Body of pancreas (tissue), 4 donors: ENCODE measurements around the gene GDF2. TPM values are rescaled to one million over a fixed set of nuclear protein-coding genes. Genes with fewer than 3 reads are reported as not detected.

Experiments used
- ATAC-seq: fragments of 150-250 bp; one replicate; pipeline ENCODE4 v1.9.1; 2016
- DNase-seq, 4 donors: peaks; one replicate each; pipeline ENCODE4 v3.0.0-alpha.2; 2019
- H3K27ac ChIP-seq, 4 donors: fragments of 200-600 bp; sonication (generic); 1 replicate in 3 of 4; 2 replicates in 1 of 4; pipeline versions ENCODE4 v1.5.1 to v1.6.1; 2016 to 2019; ENCODE audit warnings: mild to moderate bottlenecking in 1 of 4, mixed read lengths in 1 of 4, moderate library complexity in 1 of 4
- H3K27me3 ChIP-seq, 2 donors: fragments of 200-600 bp; sonication (generic); one replicate each; pipeline ENCODE4 v1.6.0; 2016; ENCODE audit warnings: mild to moderate bottlenecking in 1 of 2
- H3K36me3 ChIP-seq, 2 donors: fragments of 200-600 bp; sonication (generic); replicated peaks in 1 of 2; 2 replicates each; pipeline ENCODE4 v1.5.1; 2016; ENCODE audit warnings: low read depth in 2 of 2; ENCODE audit not compliant: insufficient read depth in 1 of 2
- H3K4me1 ChIP-seq: fragments of 200-600 bp; sonication (generic); one replicate; pipeline ENCODE4 v1.6.0; 2016
- H3K4me3 ChIP-seq, 2 donors: fragments of 200-600 bp; sonication (generic); 1 replicate in 1 of 2; 2 replicates in 1 of 2; pipeline ENCODE4 v1.5.1; 2016 to 2019
- H3K9me3 ChIP-seq, 3 donors: fragments of 200-600 bp; sonication (generic); 1 replicate in 2 of 3; 2 replicates in 1 of 3; pipeline ENCODE4 v1.5.1; 2016
- POLR2A ChIP-seq, 3 donors: fragments of 450-650 bp; IDR thresholded peaks; one replicate each; pipeline ENCODE4 v1.6.1; 2016; ENCODE audit warnings: antibody characterized with exemption in 3 of 3, mild to moderate bottlenecking in 2 of 3
- WGBS, 2 donors: methylation state at CpG; one replicate each; pipeline ENCODE4 v1.1.5; 2017; 5-methylcytosine and 5-hydroxymethylcytosine counted together
- intact Hi-C: fragments of 100-400 bp; cut with DNase I; formaldehyde crosslinking; loops from one replicate; pipeline ENCODE4 v1.15.1; 2023
- total RNA-seq, 2 donors: library from RNA; depleted of rRNA; stranded (reverse); fragments of >200 nt; gene quantifications; one replicate each; pipeline ENCODE4 v1.1.0, GENCODE V29; 2016
- TF ChIP-seq, protein P1 (sequence below), 7 experiments: fragments of 450-650 bp in 4 of 7; fragments of 200-600 bp in 3 of 7; sonication (generic) in 3 of 7; IDR thresholded peaks; one replicate each; pipeline ENCODE4 v1.5.1; 2016 to 2019; ENCODE audit warnings: antibody characterized with exemption in 7 of 7

Gene GDF2
- total RNA-seq, 2 donors from 2014 or later: not detected

DNA sequence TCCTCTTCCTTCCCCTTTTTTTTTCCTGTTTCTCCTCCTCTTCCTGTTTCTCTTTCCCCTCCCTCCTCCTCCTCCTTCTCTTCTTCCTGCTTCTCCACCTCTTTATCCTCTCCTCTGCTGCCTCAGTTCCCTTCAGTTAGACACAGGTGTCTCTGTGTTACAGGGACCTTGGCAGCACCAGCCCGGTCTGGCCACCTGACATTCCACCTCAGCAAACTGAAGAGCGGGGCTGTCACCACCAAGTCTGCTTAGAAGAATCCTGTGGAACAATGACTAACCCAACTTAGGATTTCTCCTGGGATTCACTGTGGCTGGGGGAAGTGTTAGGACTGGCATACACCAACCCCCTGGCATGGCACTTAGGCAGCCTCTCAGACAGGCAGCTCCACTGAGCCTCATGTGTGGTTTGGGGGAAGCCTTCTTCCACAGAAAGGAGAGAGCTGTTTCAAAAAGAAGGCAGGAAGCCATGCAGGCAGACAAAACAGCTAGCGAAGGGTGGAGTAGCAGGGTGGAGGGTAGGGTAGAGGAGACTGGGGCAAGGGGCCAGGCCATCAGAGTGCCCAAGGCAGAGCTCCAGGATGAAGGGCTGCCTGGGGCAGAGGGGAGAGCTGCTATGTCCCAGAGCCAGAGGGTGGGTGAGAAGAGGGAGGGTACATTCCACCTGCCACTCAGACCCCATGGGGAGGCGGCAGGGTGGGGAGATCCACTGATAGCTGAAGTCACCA is 35.5 kb upstream of the GDF2 start:
- Histone ChIP-seq H3K4me1 (peaks cover 13% of the 10 kb centered on the region), H3K27ac (peak overlapping the region in 1 of 4 donors; percentile 38), H3K27me3 (no peaks in the 10 kb centered on the region), H3K4me3 (no peak overlapping the region), H3K9me3 (no peaks in the 10 kb centered on the region), H3K36me3 (no peaks in the 10 kb centered on the region)
- intact Hi-C loops: no loop called here
- 68 to 70% methylated on average over 4 of the region's 4 CpGs for WGBS, 2 donors
- no peak for TF ChIP-seq POLR2A (IDR thresholded peaks at IDR 0.05)
- TF ChIP-seq, protein P1, sequence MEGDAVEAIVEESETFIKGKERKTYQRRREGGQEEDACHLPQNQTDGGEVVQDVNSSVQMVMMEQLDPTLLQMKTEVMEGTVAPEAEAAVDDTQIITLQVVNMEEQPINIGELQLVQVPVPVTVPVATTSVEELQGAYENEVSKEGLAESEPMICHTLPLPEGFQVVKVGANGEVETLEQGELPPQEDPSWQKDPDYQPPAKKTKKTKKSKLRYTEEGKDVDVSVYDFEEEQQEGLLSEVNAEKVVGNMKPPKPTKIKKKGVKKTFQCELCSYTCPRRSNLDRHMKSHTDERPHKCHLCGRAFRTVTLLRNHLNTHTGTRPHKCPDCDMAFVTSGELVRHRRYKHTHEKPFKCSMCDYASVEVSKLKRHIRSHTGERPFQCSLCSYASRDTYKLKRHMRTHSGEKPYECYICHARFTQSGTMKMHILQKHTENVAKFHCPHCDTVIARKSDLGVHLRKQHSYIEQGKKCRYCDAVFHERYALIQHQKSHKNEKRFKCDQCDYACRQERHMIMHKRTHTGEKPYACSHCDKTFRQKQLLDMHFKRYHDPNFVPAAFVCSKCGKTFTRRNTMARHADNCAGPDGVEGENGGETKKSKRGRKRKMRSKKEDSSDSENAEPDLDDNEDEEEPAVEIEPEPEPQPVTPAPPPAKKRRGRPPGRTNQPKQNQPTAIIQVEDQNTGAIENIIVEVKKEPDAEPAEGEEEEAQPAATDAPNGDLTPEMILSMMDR (IDR thresholded peaks at IDR 0.05): no peak
- DNase-seq (no peak), ATAC-seq (no peak)

DNA sequence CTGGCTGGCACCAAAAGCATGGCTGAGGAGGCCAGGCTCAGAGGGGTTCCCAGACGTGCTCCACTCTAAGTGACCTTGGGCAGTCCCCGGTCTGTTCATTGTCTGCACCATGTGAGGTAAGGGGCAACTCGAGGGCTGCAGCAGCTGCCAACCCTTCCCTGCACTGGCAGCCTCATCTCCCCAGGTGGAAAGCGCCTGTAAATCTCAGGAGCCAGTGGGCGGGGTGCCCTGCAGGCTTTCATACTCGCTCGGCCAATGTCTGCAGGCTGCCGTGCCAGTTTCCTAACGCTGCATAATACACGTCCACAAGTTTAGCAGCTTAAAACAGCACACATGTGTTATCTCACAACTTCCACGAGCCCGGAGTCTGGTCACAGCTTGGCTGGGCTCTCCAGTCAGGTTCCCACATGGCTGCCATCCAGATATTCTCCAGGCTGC is 34.9 kb upstream of the GDF2 start:
- peak; percentile 79 for ATAC-seq
- TF ChIP-seq, protein P1 (IDR thresholded peaks at IDR 0.05): no peak
- TF ChIP-seq POLR2A (IDR thresholded peaks at IDR 0.05): no peak
- 7 to 17% methylated on average over 1 to 12 of the region's 12 CpGs for WGBS, 2 donors
- intact Hi-C loops: no loop called here
- peak overlapping the region in 2 of 4 donors; percentile 4 to 38 for H3K27ac ChIP-seq
- H3K27me3 ChIP-seq: no peaks in the 10 kb centered on the region
- DNase-seq: peak; percentile 64 to 86 (median 78)
- H3K4me1 ChIP-seq: peaks cover 13% of the 10 kb centered on the region
- H3K4me3 ChIP-seq: no peak overlapping the region
- H3K36me3 ChIP-seq: no peaks in the 10 kb centered on the region
- H3K9me3 ChIP-seq: no peaks in the 10 kb centered on the region

DNA sequence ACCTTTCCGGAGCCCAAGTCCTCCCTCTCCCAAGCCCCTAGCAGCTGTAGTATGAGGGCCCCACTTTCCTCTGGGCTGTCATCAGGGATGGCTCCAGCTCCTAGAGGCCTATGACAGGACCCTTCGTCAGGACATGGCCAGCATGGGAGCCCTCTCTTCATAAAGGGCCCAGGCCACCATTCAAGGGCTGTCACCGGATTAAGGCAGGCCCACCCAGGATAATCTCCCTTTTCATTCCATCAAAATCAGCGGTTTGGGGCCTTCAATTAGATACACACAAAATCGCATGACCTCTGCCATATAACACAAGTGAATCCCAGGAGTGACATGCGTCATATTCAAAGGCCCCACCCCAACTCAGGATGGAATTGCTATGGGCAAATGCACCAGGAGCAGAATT is 34.4 kb upstream of the GDF2 start:
- no peak overlapping the region for H3K4me3 ChIP-seq
- intact Hi-C loops: no loop called here
- H3K9me3 ChIP-seq: no peaks in the 10 kb centered on the region
- no peak for DNase-seq
- peaks cover 13% of the 10 kb centered on the region for H3K4me1 ChIP-seq
- TF ChIP-seq POLR2A (IDR thresholded peaks at IDR 0.05): no peak
- TF ChIP-seq, protein P1 (IDR thresholded peaks at IDR 0.05): no peak
- ATAC-seq: no peak
- WGBS, 2 donors: 71% methylated on average over 6 of the region's 6 CpGs; no CpG with 5 or more reads in 1 of the 2 donors
- peak overlapping the region in 1 of 4 donors; percentile 4 for H3K27ac ChIP-seq
- no peaks in the 10 kb centered on the region for H3K36me3 ChIP-seq
- H3K27me3 ChIP-seq: no peaks in the 10 kb centered on the region

DNA sequence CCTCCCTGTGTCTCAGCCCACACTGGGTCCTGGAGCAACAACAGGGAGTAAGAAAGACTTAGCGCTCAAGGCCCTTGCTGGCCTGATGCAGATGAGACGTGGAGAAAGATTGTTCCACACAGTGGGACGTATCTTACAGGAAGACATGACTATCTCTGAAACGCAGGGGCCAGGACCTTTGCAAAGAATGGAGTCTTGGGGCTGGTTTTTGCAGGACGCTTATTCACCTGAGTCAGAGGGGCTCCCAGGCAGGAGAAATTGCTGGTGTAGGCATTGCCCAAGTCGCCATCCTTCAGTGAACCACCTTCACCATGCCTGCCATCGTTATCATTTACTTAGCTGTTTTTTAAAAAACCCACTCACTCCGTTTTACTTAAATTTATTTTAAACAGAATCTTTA is 34.0 kb upstream of the GDF2 start:
- H3K9me3 ChIP-seq: no peaks in the 10 kb centered on the region
- WGBS, 2 donors: 91 to 92% methylated on average over 8 of the region's 8 CpGs
- intact Hi-C loops: no loop called here
- no peak overlapping the region for H3K27ac ChIP-seq
- peaks cover 13% of the 10 kb centered on the region for H3K4me1 ChIP-seq
- no peaks in the 10 kb centered on the region for H3K27me3 ChIP-seq
- ATAC-seq (no peak), DNase-seq (no peak)
- TF ChIP-seq, protein P1 (IDR thresholded peaks at IDR 0.05): no peak
- TF ChIP-seq POLR2A (IDR thresholded peaks at IDR 0.05): no peak
- no peaks in the 10 kb centered on the region for H3K36me3 ChIP-seq
- H3K4me3 ChIP-seq: no peak overlapping the region
